CD14-positive monocyte (primary cell): Measurements from ENCODE around the gene WIPF3. TPM values are rescaled to one million over a fixed set of nuclear protein-coding genes. Genes with fewer than 3 reads are reported as not detected.

Experiments
- DNase-seq, 3 donors: peaks; one replicate each; pipeline ENCODE4 v3.0.0-alpha.2; 2011 to 2022
- H2AFZ ChIP-seq: 2 replicates; pipeline ENCODE4 v1.6.0; 2012; ENCODE audit warnings: mild to moderate bottlenecking, low read depth, low read length, inconsistent platforms; ENCODE audit not compliant: insufficient read depth, poor library complexity, severe bottlenecking
- H3K27ac ChIP-seq, 2 donors: 1 replicate in 1 of 2; 2 replicates in 1 of 2; pipeline ENCODE4 v1.5.1; 2012 to 2013; ENCODE audit warnings: low read length in 2 of 2, control low read depth in 1 of 2, inconsistent platforms in 1 of 2, low read depth in 1 of 2, mild to moderate bottlenecking in 1 of 2
- H3K27me3 ChIP-seq, 2 donors: one replicate each; pipeline versions ENCODE4 v1.6.0 to v1.6.1; 2011 to 2013; ENCODE audit warnings: low read length in 2 of 2; ENCODE audit not compliant: control insufficient read depth in 2 of 2, insufficient read depth in 2 of 2
- H3K36me3 ChIP-seq, 2 donors: replicated peaks in 1 of 2; 1 replicate in 1 of 2; 2 replicates in 1 of 2; pipeline versions ENCODE4 v1.5.1 to v1.6.1; 2012 to 2013; ENCODE audit warnings: low read length in 2 of 2, control low read depth in 1 of 2, inconsistent platforms in 1 of 2, mild to moderate bottlenecking in 1 of 2; ENCODE audit not compliant: insufficient read depth in 2 of 2, control insufficient read depth in 1 of 2
- H3K4me1 ChIP-seq, 2 donors: 1 replicate in 1 of 2; 2 replicates in 1 of 2; pipeline versions ENCODE4 v1.5.1 to v1.6.1; 2012 to 2013; ENCODE audit warnings: low read length in 2 of 2, control low read depth in 1 of 2, inconsistent platforms in 1 of 2, mild to moderate bottlenecking in 1 of 2, moderate library complexity in 1 of 2; ENCODE audit not compliant: insufficient read depth in 2 of 2, control insufficient read depth in 1 of 2
- H3K4me2 ChIP-seq: replicated peaks from 2 replicates; pipeline ENCODE3; 2012; ENCODE audit warnings: low read length, moderate library complexity, mild to moderate bottlenecking; ENCODE audit not compliant: poor library complexity, severe bottlenecking; ENCODE audit errors: extremely low read depth
- H3K4me3 ChIP-seq, 3 experiments: fragments of 200-600 bp in 1 of 3; sonication (generic) in 1 of 3; replicated peaks in 1 of 3; 1 replicate in 2 of 3; 2 replicates in 1 of 3; pipeline ENCODE4 v1.5.1; 2011 to 2013; ENCODE audit warnings: low read length in 3 of 3, mild to moderate bottlenecking in 3 of 3, control low read depth in 2 of 3, low read depth in 2 of 3, inconsistent platforms in 1 of 3, moderate library complexity in 1 of 3
- H3K79me2 ChIP-seq: 2 replicates; pipeline ENCODE4 v1.6.0; 2012; ENCODE audit warnings: mild to moderate bottlenecking, control low read depth, inconsistent platforms, low read length, moderate library complexity; ENCODE audit not compliant: insufficient read depth
- H3K9ac ChIP-seq: 2 replicates; pipeline ENCODE4 v1.6.0; 2017; ENCODE audit warnings: low read length, mild to moderate bottlenecking; ENCODE audit not compliant: insufficient read depth, poor library complexity, severe bottlenecking
- H3K9me3 ChIP-seq, 2 donors: replicated peaks in 1 of 2; 1 replicate in 1 of 2; 2 replicates in 1 of 2; pipeline versions ENCODE4 v1.5.1 to v1.6.1; 2012 to 2013; ENCODE audit warnings: low read length in 2 of 2, control low read depth in 1 of 2; ENCODE audit not compliant: control insufficient read depth in 1 of 2, insufficient read depth in 1 of 2
- H4K20me1 ChIP-seq: 2 replicates; pipeline ENCODE4 v1.6.0; 2012; ENCODE audit warnings: mild to moderate bottlenecking, low read length, control low read depth, moderate library complexity; ENCODE audit not compliant: insufficient read depth
- H3K27ac Mint-ChIP-seq, 7 donors: one replicate each; pipeline ENCODE4 v1.8.0; 2020; ENCODE audit warnings: mild to moderate bottlenecking in 7 of 7, mixed read lengths in 7 of 7, moderate library complexity in 6 of 7, inconsistent platforms in 2 of 7
- H3K27me3 Mint-ChIP-seq, 3 donors: one replicate each; pipeline ENCODE4 v1.8.0; 2021 to 2022; ENCODE audit warnings: low read depth in 3 of 3, mild to moderate bottlenecking in 3 of 3, mixed read lengths in 3 of 3, moderate library complexity in 3 of 3, inconsistent platforms in 1 of 3
- H3K36me3 Mint-ChIP-seq, 2 donors: one replicate each; pipeline ENCODE4 v1.8.0; 2020; ENCODE audit warnings: mixed read lengths in 2 of 2, inconsistent platforms in 1 of 2, mild to moderate bottlenecking in 1 of 2
- H3K4me1 Mint-ChIP-seq: one replicate; pipeline ENCODE4 v1.8.0; 2020; ENCODE audit warnings: mild to moderate bottlenecking, mixed read lengths
- H3K4me3 Mint-ChIP-seq, 2 donors: one replicate each; pipeline ENCODE4 v1.8.0; 2020; ENCODE audit warnings: mild to moderate bottlenecking in 2 of 2, mixed read lengths in 2 of 2, moderate library complexity in 1 of 2
- H3K9me3 Mint-ChIP-seq, 7 donors: one replicate each; pipeline ENCODE4 v1.8.0; 2020 to 2022; ENCODE audit warnings: mixed read lengths in 7 of 7, mild to moderate bottlenecking in 6 of 7, moderate library complexity in 6 of 7, inconsistent platforms in 2 of 7
- WGBS: methylation state at CpG from one replicate; pipeline ENCODE4 v1.1.5; 2013; ENCODE audit warnings: missing lambda C conversion rate; ENCODE audit not compliant: insufficient coverage; 5-methylcytosine and 5-hydroxymethylcytosine counted together
- intact Hi-C, 2 donors: fragments of 100-400 bp; cut with micrococcal nuclease; formaldehyde crosslinking; loops; one replicate each; pipeline versions ENCODE4 v1.15.0 to v1.15.1; 2023
- polyA plus RNA-seq, 3 donors: library from polyadenylated mRNA; depleted of rRNA in 1 of 3; unstranded in 2 of 3; stranded (reverse) in 1 of 3; fragments of 300-500 nt in 2 of 3; fragments of >200 nt in 1 of 3; fragmentation: Illumina TruSeq in 2 of 3; gene quantifications; 1 replicate in 2 of 3; 2 replicates in 1 of 3; pipeline ENCODE4 v1.2.3, GENCODE V29; 2012 to 2021
- TF ChIP-seq, protein P1 (sequence below): fragments of 200-600 bp; IDR thresholded peaks from one replicate; pipeline ENCODE4 v1.8.0; 2022; ENCODE audit warnings: antibody characterized with exemption, mild to moderate bottlenecking

Gene WIPF3
- polyA plus RNA-seq, 3 donors, result not detected

DNA sequence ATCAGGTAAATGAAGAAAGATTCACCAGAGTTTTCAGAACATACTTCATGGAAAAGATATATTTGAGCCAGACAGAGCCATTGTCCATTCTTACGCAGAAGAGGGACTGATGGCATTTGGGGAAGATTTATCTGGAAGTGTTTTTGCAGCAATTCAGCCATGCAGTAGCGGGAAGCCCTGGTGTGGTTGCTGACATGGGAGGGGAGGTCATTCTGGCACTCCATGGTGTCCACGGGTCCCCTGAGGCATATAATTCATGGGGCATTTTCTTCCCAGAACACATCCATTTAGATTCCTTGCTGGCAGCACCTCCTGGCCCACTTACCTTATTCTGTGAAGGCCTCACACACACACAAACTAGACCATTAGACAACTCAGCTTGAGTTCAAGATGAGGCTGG is 55.6 kb downstream of the WIPF3 start:
- whole genome bisulfite sequencing, result 100% methylated on average over 2 of the region's 3 CpGs
- peaks cover 0 to 6% (median 0%) of the 10 kb centered on the region in 7 donors for H3K9me3 Mint-ChIP-seq
- no peaks in the 10 kb centered on the region for H3K36me3 ChIP-seq
- no peaks in the 10 kb centered on the region for H3K9me3 ChIP-seq
- no peak overlapping the region for H3K27ac Mint-ChIP-seq
- H3K4me3 ChIP-seq, result no peak overlapping the region
- TF ChIP-seq, protein P1, sequence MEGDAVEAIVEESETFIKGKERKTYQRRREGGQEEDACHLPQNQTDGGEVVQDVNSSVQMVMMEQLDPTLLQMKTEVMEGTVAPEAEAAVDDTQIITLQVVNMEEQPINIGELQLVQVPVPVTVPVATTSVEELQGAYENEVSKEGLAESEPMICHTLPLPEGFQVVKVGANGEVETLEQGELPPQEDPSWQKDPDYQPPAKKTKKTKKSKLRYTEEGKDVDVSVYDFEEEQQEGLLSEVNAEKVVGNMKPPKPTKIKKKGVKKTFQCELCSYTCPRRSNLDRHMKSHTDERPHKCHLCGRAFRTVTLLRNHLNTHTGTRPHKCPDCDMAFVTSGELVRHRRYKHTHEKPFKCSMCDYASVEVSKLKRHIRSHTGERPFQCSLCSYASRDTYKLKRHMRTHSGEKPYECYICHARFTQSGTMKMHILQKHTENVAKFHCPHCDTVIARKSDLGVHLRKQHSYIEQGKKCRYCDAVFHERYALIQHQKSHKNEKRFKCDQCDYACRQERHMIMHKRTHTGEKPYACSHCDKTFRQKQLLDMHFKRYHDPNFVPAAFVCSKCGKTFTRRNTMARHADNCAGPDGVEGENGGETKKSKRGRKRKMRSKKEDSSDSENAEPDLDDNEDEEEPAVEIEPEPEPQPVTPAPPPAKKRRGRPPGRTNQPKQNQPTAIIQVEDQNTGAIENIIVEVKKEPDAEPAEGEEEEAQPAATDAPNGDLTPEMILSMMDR, result no peak
- peaks cover 60% of the 10 kb centered on the region for H3K4me1 Mint-ChIP-seq
- no peak overlapping the region for H3K9ac ChIP-seq
- no peaks in the 10 kb centered on the region for H3K27me3 ChIP-seq
- no peak overlapping the region for H2AFZ ChIP-seq
- H3K4me2 ChIP-seq, result no peak overlapping the region
- H4K20me1 ChIP-seq, result no peaks in the 10 kb centered on the region
- intact Hi-C loops, result no loop called here
- DNase-seq, result no peak
- H3K27ac ChIP-seq, result no peak overlapping the region
- no peak overlapping the region for H3K4me3 Mint-ChIP-seq
- no peaks in the 10 kb centered on the region for H3K79me2 ChIP-seq
- H3K4me1 ChIP-seq, result peaks cover 20 to 30% of the 10 kb centered on the region in 2 donors
- H3K36me3 Mint-ChIP-seq, result no peaks in the 10 kb centered on the region
- H3K27me3 Mint-ChIP-seq, result peaks cover 0 to 1% (median 1%) of the 10 kb centered on the region in 3 donors

- H3K27me3 Mint-ChIP-seq, result peaks cover 0 to 1% (median 1%) of the 10 kb centered on the region in 3 donors
- no peaks in the 10 kb centered on the region for H3K36me3 Mint-ChIP-seq
- Histone ChIP-seq H4K20me1 (no peaks in the 10 kb centered on the region), H3K4me2 (no peak overlapping the region), H3K27me3 (no peaks in the 10 kb centered on the region), H3K79me2 (no peaks in the 10 kb centered on the region), H3K36me3 (no peaks in the 10 kb centered on the region), H3K9ac (no peak overlapping the region), H3K9me3 (no peaks in the 10 kb centered on the region), H3K27ac (no peak overlapping the region), H3K4me3 (no peak overlapping the region), H3K4me1 (peaks cover 16 to 23% of the 10 kb centered on the region in 2 donors), H2AFZ (no peak overlapping the region)
- no peak overlapping the region for H3K4me3 Mint-ChIP-seq
- no CpG with 5 or more reads among the region's 2 CpGs for WGBS
- H3K9me3 Mint-ChIP-seq, result peaks cover 0 to 6% (median 0%) of the 10 kb centered on the region in 7 donors
- no peak overlapping the region for H3K27ac Mint-ChIP-seq
- TF ChIP-seq, protein P1, result no peak
- H3K4me1 Mint-ChIP-seq, result peaks cover 57% of the 10 kb centered on the region
- DNase-seq, result no peak
- intact Hi-C loops, result no loop called here
These were observed 58.3 kb downstream of the WIPF3 start for GRCh38 chr7:29864656-29865055.
